Amniotic epithelial cell (primary cell): ENCODE results near the gene BAG1.

Experiments
- DNase-seq: peaks from one replicate; pipeline ENCODE4 v3.0.0-alpha.2; 2010; ENCODE audit warnings: low read depth

BAG1 gene

GRCh38 chr9:33242609-33243134, 21.8 kb downstream of the BAG1 start:
- no peak for DNase-seq

- DNase-seq: no peak
Observed at GRCh38 chr9:33241298-33241697, 23.2 kb downstream of the BAG1 start.

- peak; percentile 86 for DNase-seq
Observed at GRCh38 chr9:33239921-33240320, 24.6 kb downstream of the BAG1 start, which contains the start of gene SPINK4. Gene SPINK4, plus strand, starts transcription at chr9:33240167. Its CDS starts 42 bp downstream, at chr9:33240209.

GRCh38 chr9:33236571-33236970, 27.9 kb downstream of the BAG1 start:
- no peak for DNase-seq

- peak; percentile 86 for DNase-seq
Observed at GRCh38 chr9:33234511-33235467, 29.7 kb downstream of the BAG1 start.

GRCh38 chr9:33233626-33234342, 30.7 kb downstream of the BAG1 start:
- DNase-seq: peak; percentile 91

- no peak for DNase-seq
Observed at GRCh38 chr9:33232815-33233214, 31.7 kb downstream of the BAG1 start.

GRCh38 chr9:33231623-33231942, 32.9 kb downstream of the BAG1 start:
- DNase-seq: no peak

GRCh38 chr9:33230756-33231622, 33.5 kb downstream of the BAG1 start:
- peak; percentile 51 for DNase-seq

GRCh38 chr9:33229359-33230114, 35.0 kb downstream of the BAG1 start:
- no peak for DNase-seq

GRCh38 chr9:33228606-33229005, 35.9 kb downstream of the BAG1 start:
- no peak for DNase-seq

- DNase-seq: no peak
Observed at GRCh38 chr9:33227741-33228140, 36.8 kb downstream of the BAG1 start.

- DNase-seq: no peak
Observed at GRCh38 chr9:33227008-33227398, 37.5 kb downstream of the BAG1 start.

- peak; percentile 80 for DNase-seq
Observed at GRCh38 chr9:33225319-33226147, 39.0 kb downstream of the BAG1 start.

- DNase-seq: no peak
Observed at GRCh38 chr9:33223696-33224095, 40.8 kb downstream of the BAG1 start.

GRCh38 chr9:33222031-33222430, 42.5 kb downstream of the BAG1 start:
- no peak for DNase-seq

- no peak for DNase-seq
Observed at GRCh38 chr9:33221568-33221884, 43.0 kb downstream of the BAG1 start.

GRCh38 chr9:33220681-33221567, 43.6 kb downstream of the BAG1 start:
- DNase-seq: no peak

GRCh38 chr9:33211695-33212393, 52.7 kb downstream of the BAG1 start:
- DNase-seq: peak; percentile 32
